Endothelial cell of umbilical vein (primary cell): ENCODE results near the gene TMEM41A. TPM values are rescaled to one million over a fixed set of nuclear protein-coding genes. Genes with fewer than 3 reads are reported as not detected.

Experiments used
- BruUV-seq: library from RNA; stranded (reverse); fragments of 400-500 nt; replicated peaks from 2 replicates; lab custom pipeline; 2021; lab: Mats Ljungman, UMichigan
- CTCF ChIA-PET: fragments of 300-600, 350-600 bp; sonication (Branson Sonifier 250); formaldehyde crosslinking; loops from one replicate; lab custom pipeline; 2021; ENCODE audit warnings: antibody characterized with exemption, inconsistent platforms; lab: Charles Lee
- POLR2A ChIA-PET: fragments of 300-600, 350-600 bp; sonication (Branson Sonifier 250); formaldehyde crosslinking; loops from one replicate; lab custom pipeline; 2021; ENCODE audit warnings: antibody characterized with exemption, inconsistent platforms; lab: Charles Lee
- DNase-seq: peaks from one replicate; pipeline ENCODE4 v3.0.0-alpha.2; 2011; ENCODE audit warnings: low read depth, low spot score
- FAIRE-seq: peaks from 2 replicates; lab custom pipeline; 2011; peaks lifted over from hg19 to GRCh38; lab: Jason Lieb, UNC
- H2AFZ ChIP-seq: 2 replicates; pipeline ENCODE4 v1.6.0; 2012; ENCODE audit warnings: low read depth, low read length, control low read depth, inconsistent platforms
- H3K27ac ChIP-seq: 2 replicates; pipeline ENCODE4 v1.5.1; 2011; ENCODE audit warnings: low read depth, mild to moderate bottlenecking, control low read depth, low read length, moderate library complexity; ENCODE audit not compliant: insufficient read depth
- H3K27me3 ChIP-seq, 2 experiments: 2 replicates each; pipeline versions ENCODE4 v1.6.0 to v1.6.1; 2011; ENCODE audit warnings: low read length in 2 of 2, mixed read lengths in 1 of 2; ENCODE audit not compliant: control insufficient read depth in 2 of 2, insufficient read depth in 2 of 2
- H3K36me3 ChIP-seq, 2 experiments: 2 replicates in 1 of 2; 3 replicates in 1 of 2; pipeline ENCODE4 v1.5.1; 2011; ENCODE audit warnings: low read length in 2 of 2, mild to moderate bottlenecking in 1 of 2, moderate library complexity in 1 of 2; ENCODE audit not compliant: control insufficient read depth in 2 of 2, insufficient read depth in 2 of 2; ENCODE audit errors: extremely low read depth in 1 of 2
- H3K4me1 ChIP-seq: 3 replicates; pipeline ENCODE4 v1.5.1; 2011; ENCODE audit warnings: mild to moderate bottlenecking, low read length; ENCODE audit not compliant: control insufficient read depth, insufficient read depth; ENCODE audit errors: extremely low read depth
- H3K4me2 ChIP-seq: 2 replicates; pipeline ENCODE4 v1.6.1; 2011; ENCODE audit warnings: low read length, control low read depth, mixed read lengths; ENCODE audit not compliant: insufficient read depth
- H3K4me3 ChIP-seq, 3 experiments: fragments of 200-600 bp in 1 of 3; sonication (generic), shearing (Covaris generic) in 1 of 3; replicated peaks in 1 of 3; 2 replicates each; pipeline ENCODE4 v1.5.1; 2011 to 2016; ENCODE audit warnings: control low read depth in 3 of 3, low read length in 3 of 3, mild to moderate bottlenecking in 2 of 3, inconsistent platforms in 1 of 3, low read depth in 1 of 3, moderate library complexity in 1 of 3; ENCODE audit not compliant: insufficient read depth in 1 of 3
- H3K79me2 ChIP-seq: 2 replicates; pipeline ENCODE4 v1.6.0; 2012; ENCODE audit warnings: low read length, inconsistent platforms; ENCODE audit not compliant: control insufficient read depth, insufficient read depth
- H3K9ac ChIP-seq: replicated peaks from 2 replicates; pipeline ENCODE3; 2011; ENCODE audit warnings: low read length, control low read depth; ENCODE audit not compliant: insufficient read depth; ENCODE audit errors: extremely low read depth
- H3K9me1 ChIP-seq: replicated peaks from 3 replicates; pipeline ENCODE4 v1.6.0; 2011; ENCODE audit warnings: mild to moderate bottlenecking, low read length; ENCODE audit not compliant: control insufficient read depth, insufficient read depth; ENCODE audit errors: extremely low read depth
- H3K9me3 ChIP-seq: replicated peaks from 2 replicates; pipeline ENCODE4 v1.5.1; 2012; ENCODE audit warnings: low read length, inconsistent platforms; ENCODE audit not compliant: control insufficient read depth, insufficient read depth
- H4K20me1 ChIP-seq: replicated peaks from 2 replicates; pipeline ENCODE3; 2011; ENCODE audit warnings: mild to moderate bottlenecking, low read length; ENCODE audit not compliant: control insufficient read depth, insufficient read depth; ENCODE audit errors: extremely low read depth
- CTCF ChIP-seq, 2 donors: IDR thresholded peaks; 1 replicate in 1 of 2; 2 replicates in 1 of 2; pipeline ENCODE4 v1.5.1; 2011; ENCODE audit warnings: low read length in 2 of 2, mild to moderate bottlenecking in 2 of 2, moderate library complexity in 2 of 2, control low read depth in 1 of 2, inconsistent platforms in 1 of 2, low read depth in 1 of 2; ENCODE audit not compliant: insufficient read depth in 1 of 2; ENCODE audit errors: extremely low read depth in 1 of 2
- EZH2 ChIP-seq: IDR thresholded peaks from 2 replicates; pipeline ENCODE4 v1.6.1; 2012; ENCODE audit warnings: borderline replicate concordance, low read depth, mild to moderate bottlenecking, moderate library complexity, low read length, inconsistent platforms; ENCODE audit not compliant: severe bottlenecking
- FOS ChIP-seq: IDR thresholded peaks from 2 replicates; pipeline ENCODE4 v1.6.1; 2011; ENCODE audit warnings: mild to moderate bottlenecking, low read length, moderate library complexity, borderline replicate concordance; ENCODE audit not compliant: insufficient read depth
- GATA2 ChIP-seq: IDR thresholded peaks from 2 replicates; pipeline ENCODE4 v1.7.0; 2011; ENCODE audit warnings: low read depth, mild to moderate bottlenecking, moderate library complexity, mixed read lengths, low read length; ENCODE audit not compliant: insufficient read length, insufficient read depth
- JUN ChIP-seq: IDR thresholded peaks from 2 replicates; pipeline ENCODE4 v1.6.1; 2011; ENCODE audit warnings: borderline replicate concordance, low read depth; ENCODE audit not compliant: insufficient read length, insufficient read depth
- MAX ChIP-seq: IDR thresholded peaks from 2 replicates; pipeline ENCODE4 v1.6.1; 2011; ENCODE audit not compliant: insufficient read depth, insufficient read length
- MYC ChIP-seq: IDR thresholded peaks from one replicate; pipeline ENCODE4 v1.6.1; 2011; ENCODE audit warnings: mild to moderate bottlenecking, low read depth, low read length
- POLR2A ChIP-seq: IDR thresholded peaks from 2 replicates; pipeline ENCODE4 v1.6.1; 2012; ENCODE audit warnings: low read depth, mild to moderate bottlenecking, control low read depth, low read length
- POLR2AphosphoS5 ChIP-seq: IDR thresholded peaks from 2 replicates; pipeline ENCODE4 v1.6.1; 2012; ENCODE audit warnings: low read depth, mild to moderate bottlenecking, control low read depth, low read length, moderate library complexity; ENCODE audit not compliant: insufficient read depth
- dilution Hi-C: fragments of 300-500 bp; cut with MboI; formaldehyde crosslinking; loops from one replicate; pipeline ENCODE4 v1.15.0; 2019; ENCODE audit warnings: low sequenced_read_pairs; ENCODE audit not compliant: extremely low pct_ligation_motif_present
- intact Hi-C: fragments of 100-400 bp; cut with micrococcal nuclease; formaldehyde crosslinking; loops from one replicate; pipeline ENCODE4 v1.10.0; 2022
- polyA plus RNA-seq, 4 experiments: library from polyadenylated mRNA; depleted of rRNA in 3 of 4; stranded (reverse) in 3 of 4; unstranded in 1 of 4; fragments of >200 nt; gene quantifications; 2 replicates each; pipeline versions ENCODE4 v1.2.1 to v1.2.3, GENCODE V29; 2011 to 2012; ENCODE audit warnings: missing spikeins in 1 of 4
- total RNA-seq: library from RNA; stranded (reverse); gene quantifications from 2 replicates; pipeline ENCODE4 v1.2.3, GENCODE V29; 2021

The TMEM41A gene
- total and polyA plus RNA-seq, 2 donors (not counting 3 experiments of a cell fraction or from before 2014, with no cell fraction given) = 15.9 to 16.0 TPM

DNA sequence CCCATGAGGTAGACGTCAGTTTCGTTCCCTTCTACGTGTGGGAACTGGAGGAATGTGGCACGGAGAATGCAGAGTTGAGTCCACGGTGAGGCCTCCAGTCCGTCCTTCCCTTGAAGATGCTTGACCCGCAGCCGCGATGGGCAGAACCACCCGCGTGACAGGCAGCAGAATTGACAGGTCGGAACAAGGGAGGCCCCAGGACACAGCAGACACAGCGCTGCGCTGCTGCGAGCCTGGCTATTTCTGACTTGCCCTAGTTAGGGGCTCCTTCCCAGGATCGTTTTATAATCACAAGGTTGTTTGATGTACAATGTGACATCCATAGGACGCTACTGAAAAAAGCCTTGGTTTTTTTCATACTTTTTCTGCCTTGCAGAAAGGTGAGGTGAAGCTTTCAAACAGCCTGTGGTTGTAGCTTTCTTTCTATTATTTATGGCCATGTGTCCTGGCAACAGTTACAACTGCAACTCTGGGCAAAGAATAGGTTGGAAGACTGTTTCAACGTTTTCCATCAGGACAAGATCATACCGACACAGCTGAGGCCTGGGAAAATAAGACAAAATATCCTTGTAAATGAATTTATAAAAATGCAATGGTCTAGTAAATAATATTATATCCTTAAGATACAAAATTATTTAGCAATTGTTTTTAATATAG, 9.6 kb upstream of the TMEM41A start:
- dilution Hi-C loops (no loop called here), intact Hi-C loops (no loop called here)
- Histone ChIP-seq H3K9me3 (no peaks in the 10 kb centered on the region), H3K27me3 (peaks cover 0 to 2% of the 10 kb centered on the region in 2 experiments), H3K9ac (no peak overlapping the region), H3K4me1 (no peaks in the 10 kb centered on the region), H3K36me3 (no peaks in the 10 kb centered on the region), H4K20me1 (no peaks in the 10 kb centered on the region), H3K27ac (no peak overlapping the region), H3K9me1 (no peaks in the 10 kb centered on the region), H3K79me2 (no peaks in the 10 kb centered on the region), H2AFZ (no peak overlapping the region), H3K4me2 (no peak overlapping the region), H3K4me3 (no peak overlapping the region)
- ChIA-PET POLR2A (no interaction called here), CTCF (interaction anchor here (1.4 kb wide), 1 partner anchor 50 kb away, joined by 5 read pairs; no protein-coding TSS in a partner anchor)
- BruUV-seq = no TSS peak
- no peak for DNase-seq
- no peak for FAIRE-seq
- TF ChIP-seq FOS = no peak
- TF ChIP-seq POLR2AphosphoS5 = no peak
- no peak for TF ChIP-seq POLR2A
- TF ChIP-seq CTCF (IDR thresholded peaks at IDR 0.05; ENCODE audit: extremely low read depth in 1 of 2, insufficient read depth in 1 of 2, low read depth in 1 of 2, low read length in 2 of 2) = no peak
- TF ChIP-seq MAX = no peak
- TF ChIP-seq JUN = no peak
- no peak for TF ChIP-seq EZH2
- TF ChIP-seq MYC = no peak
- TF ChIP-seq GATA2 = no peak
